ENCODE measurements around the gene ZACN.
A peak's percentile ranks its signal among the peaks of the same experiment; 100 is the strongest.

Gene ZACN

GRCh38 chr17:76104896-76105231 lies 25.9 kb downstream of the ZACN start:
- Histone ChIP-seq H3K4me1 (ENCODE audit: insufficient read depth, low read length, poor library complexity, severe bottlenecking) (peaks cover 15% of the 10 kb centered on the region), H3K9ac (ENCODE audit: low read depth, low read length, poor library complexity, severe bottlenecking) (peak overlapping the region; percentile 88)

GRCh38 chr17:76106703-76107102 lies 27.7 kb downstream of the ZACN start:
- peaks cover 23% of the 10 kb centered on the region for H3K79me2 ChIP-seq (ENCODE audit: insufficient read depth, low read length)
- no peaks in the 10 kb centered on the region for H3K9me2 ChIP-seq (replicated peaks; ENCODE audit: low read depth, low read length)
- no peak overlapping the region for H3K4me2 ChIP-seq (ENCODE audit: low read depth, low read length, poor library complexity, severe bottlenecking)
- TF ChIP-seq CTCF (conservative IDR thresholded peaks at IDR 0.05; ENCODE audit: low read length) (no peak), EZH2phosphoT487 (IDR thresholded peaks at IDR 0.05; ENCODE audit: borderline replicate concordance) (no peak)
- H3K9ac ChIP-seq (ENCODE audit: low read depth, low read length, poor library complexity, severe bottlenecking): no peak overlapping the region
- H2AFZ ChIP-seq (ENCODE audit: low read length): no peak overlapping the region
- H4K20me1 ChIP-seq (ENCODE audit: insufficient read depth, low read length, poor library complexity, severe bottlenecking): no peaks in the 10 kb centered on the region
- H3K9me3 ChIP-seq (ENCODE audit: insufficient read depth, low read depth, low read length): no peaks in the 10 kb centered on the region
- H3K4me3 ChIP-seq (ENCODE audit: low read length, poor library complexity, severe bottlenecking): no peak overlapping the region
- H3F3A ChIP-seq (ENCODE audit: low read depth): no peaks in the 10 kb centered on the region
- H3K27me3 ChIP-seq (ENCODE audit: insufficient read depth, low read length, poor library complexity, severe bottlenecking): no peaks in the 10 kb centered on the region
- H3K4me1 ChIP-seq (ENCODE audit: insufficient read depth, low read length, poor library complexity, severe bottlenecking): peaks cover 15% of the 10 kb centered on the region
- H3K36me3 ChIP-seq (ENCODE audit: insufficient read depth, low read length): no peaks in the 10 kb centered on the region; the same call in 1 of the 2 replicates

More at GRCh38 chr17:76104896-76105231, 25.9 kb downstream of the ZACN start:
- Histone ChIP-seq H3F3A (ENCODE audit: low read depth) (no peaks in the 10 kb centered on the region), H3K27me3 (ENCODE audit: insufficient read depth, low read length, poor library complexity, severe bottlenecking) (no peaks in the 10 kb centered on the region), H3K79me2 (ENCODE audit: insufficient read depth, low read length) (peaks cover 27% of the 10 kb centered on the region), H3K36me3 (ENCODE audit: insufficient read depth, low read length) (peaks cover 3% of the 10 kb centered on the region; the same call in 1 of the 2 replicates), H3K9me3 (ENCODE audit: insufficient read depth, low read depth, low read length) (no peaks in the 10 kb centered on the region), H3K4me3 (ENCODE audit: low read length, poor library complexity, severe bottlenecking) (peak overlapping the region; percentile 85), H3K9me2 (replicated peaks; ENCODE audit: low read depth, low read length) (no peaks in the 10 kb centered on the region), H4K20me1 (ENCODE audit: insufficient read depth, low read length, poor library complexity, severe bottlenecking) (no peaks in the 10 kb centered on the region), H3K4me2 (ENCODE audit: low read depth, low read length, poor library complexity, severe bottlenecking) (peak overlapping the region; percentile 92), H2AFZ (ENCODE audit: low read length) (no peak overlapping the region)
- no peak for TF ChIP-seq EZH2phosphoT487 (IDR thresholded peaks at IDR 0.05; ENCODE audit: borderline replicate concordance)
- TF ChIP-seq CTCF (conservative IDR thresholded peaks at IDR 0.05; ENCODE audit: low read length): no peak

- Histone ChIP-seq H3K4me1 (ENCODE audit: insufficient read depth, low read length, poor library complexity, severe bottlenecking) (peaks cover 16% of the 10 kb centered on the region), H4K20me1 (ENCODE audit: insufficient read depth, low read length, poor library complexity, severe bottlenecking) (no peaks in the 10 kb centered on the region), H3K27me3 (ENCODE audit: insufficient read depth, low read length, poor library complexity, severe bottlenecking) (no peaks in the 10 kb centered on the region), H3K9ac (ENCODE audit: low read depth, low read length, poor library complexity, severe bottlenecking) (no peak overlapping the region), H3K36me3 (ENCODE audit: insufficient read depth, low read length) (no peaks in the 10 kb centered on the region), H3K9me2 (replicated peaks; ENCODE audit: low read depth, low read length) (no peaks in the 10 kb centered on the region), H3F3A (ENCODE audit: low read depth) (no peaks in the 10 kb centered on the region), H3K4me2 (ENCODE audit: low read depth, low read length, poor library complexity, severe bottlenecking) (no peak overlapping the region), H3K9me3 (ENCODE audit: insufficient read depth, low read depth, low read length) (no peaks in the 10 kb centered on the region), H2AFZ (ENCODE audit: low read length) (no peak overlapping the region), H3K79me2 (ENCODE audit: insufficient read depth, low read length) (peaks cover 14% of the 10 kb centered on the region), H3K4me3 (ENCODE audit: low read length, poor library complexity, severe bottlenecking) (no peak overlapping the region)
- TF ChIP-seq CTCF (conservative IDR thresholded peaks at IDR 0.05; ENCODE audit: low read length) (peak; percentile 55), EZH2phosphoT487 (IDR thresholded peaks at IDR 0.05; ENCODE audit: borderline replicate concordance) (no peak)
Observed at GRCh38 chr17:76107509-76107908, 28.5 kb downstream of the ZACN start.

Data from Loucy (cell line).